Kidney epithelial cell (primary cell): Measurements from ENCODE around the gene BCAR3. TPM values are rescaled to one million over a fixed set of nuclear protein-coding genes. Genes with fewer than 3 reads are reported as not detected.

Source experiments
- DNase-seq: peaks from one replicate; pipeline ENCODE4 v3.0.0-alpha.2; 2010; ENCODE audit warnings: low read depth
- H3K27me3 ChIP-seq: 2 replicates; pipeline ENCODE4 v1.6.0; 2011; ENCODE audit warnings: low read length; ENCODE audit not compliant: control insufficient read depth, insufficient read depth
- H3K36me3 ChIP-seq: 2 replicates; pipeline ENCODE4 v1.5.1; 2011; ENCODE audit warnings: low read length; ENCODE audit not compliant: control insufficient read depth, insufficient read depth
- H3K4me3 ChIP-seq: 2 replicates; pipeline ENCODE4 v1.5.1; 2011; ENCODE audit warnings: low read depth, mild to moderate bottlenecking, control low read depth, low read length
- total RNA-seq: library from RNA; depleted of rRNA; stranded (reverse); fragments of >200 nt; gene quantifications from 2 replicates; pipeline ENCODE4 v1.2.3, GENCODE V29; 2015
- TF ChIP-seq, protein P1 (sequence below): IDR thresholded peaks from 2 replicates; pipeline ENCODE4 v1.5.1; 2011; ENCODE audit warnings: mild to moderate bottlenecking, moderate library complexity, low read length, control low read depth, inconsistent platforms; ENCODE audit not compliant: insufficient read depth, poor library complexity, severe bottlenecking

Gene BCAR3
- total RNA-seq, 1 donor from 2014 or later: 93.3 TPM

DNA sequence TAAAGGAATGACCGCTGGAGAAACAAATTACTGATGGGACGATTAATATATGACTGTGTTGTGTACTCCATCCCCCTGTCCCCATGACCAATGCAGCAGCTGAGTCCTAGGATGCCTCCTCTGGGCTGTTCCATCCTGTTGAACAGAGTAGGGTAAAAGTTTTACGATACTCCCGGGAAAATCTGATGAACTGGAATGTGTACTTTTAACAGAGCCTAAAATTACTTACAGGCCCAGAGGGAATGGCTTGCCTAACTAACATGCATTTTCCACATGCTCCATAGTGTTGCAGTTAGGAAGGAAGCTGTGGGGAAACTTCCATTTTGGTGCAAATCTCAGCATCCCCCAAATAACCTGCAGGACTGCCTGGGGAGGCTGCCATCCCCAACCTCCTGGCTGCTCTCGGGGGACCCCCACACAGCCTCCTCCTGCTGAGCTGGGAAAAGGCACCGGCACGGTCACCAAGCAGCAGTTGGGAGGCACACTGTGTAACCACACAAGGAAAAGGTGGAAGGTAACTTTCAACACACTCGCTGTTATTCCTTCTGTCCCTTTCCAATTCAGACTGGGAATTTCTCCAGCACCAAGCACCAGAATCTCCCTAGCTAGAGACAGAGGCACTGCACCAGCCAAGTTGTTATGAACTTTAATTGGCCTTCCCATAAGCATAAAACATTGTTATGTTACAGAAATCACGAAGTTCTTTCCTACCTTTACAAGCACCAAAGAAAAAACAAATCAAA, 97.2 kb downstream of the BCAR3 start:
- Histone ChIP-seq H3K4me3 (no peak overlapping the region), H3K27me3 (no peaks in the 10 kb centered on the region), H3K36me3 (peaks cover 5% of the 10 kb centered on the region)
- DNase-seq: no peak
- TF ChIP-seq, protein P1, sequence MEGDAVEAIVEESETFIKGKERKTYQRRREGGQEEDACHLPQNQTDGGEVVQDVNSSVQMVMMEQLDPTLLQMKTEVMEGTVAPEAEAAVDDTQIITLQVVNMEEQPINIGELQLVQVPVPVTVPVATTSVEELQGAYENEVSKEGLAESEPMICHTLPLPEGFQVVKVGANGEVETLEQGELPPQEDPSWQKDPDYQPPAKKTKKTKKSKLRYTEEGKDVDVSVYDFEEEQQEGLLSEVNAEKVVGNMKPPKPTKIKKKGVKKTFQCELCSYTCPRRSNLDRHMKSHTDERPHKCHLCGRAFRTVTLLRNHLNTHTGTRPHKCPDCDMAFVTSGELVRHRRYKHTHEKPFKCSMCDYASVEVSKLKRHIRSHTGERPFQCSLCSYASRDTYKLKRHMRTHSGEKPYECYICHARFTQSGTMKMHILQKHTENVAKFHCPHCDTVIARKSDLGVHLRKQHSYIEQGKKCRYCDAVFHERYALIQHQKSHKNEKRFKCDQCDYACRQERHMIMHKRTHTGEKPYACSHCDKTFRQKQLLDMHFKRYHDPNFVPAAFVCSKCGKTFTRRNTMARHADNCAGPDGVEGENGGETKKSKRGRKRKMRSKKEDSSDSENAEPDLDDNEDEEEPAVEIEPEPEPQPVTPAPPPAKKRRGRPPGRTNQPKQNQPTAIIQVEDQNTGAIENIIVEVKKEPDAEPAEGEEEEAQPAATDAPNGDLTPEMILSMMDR: no peak

DNA sequence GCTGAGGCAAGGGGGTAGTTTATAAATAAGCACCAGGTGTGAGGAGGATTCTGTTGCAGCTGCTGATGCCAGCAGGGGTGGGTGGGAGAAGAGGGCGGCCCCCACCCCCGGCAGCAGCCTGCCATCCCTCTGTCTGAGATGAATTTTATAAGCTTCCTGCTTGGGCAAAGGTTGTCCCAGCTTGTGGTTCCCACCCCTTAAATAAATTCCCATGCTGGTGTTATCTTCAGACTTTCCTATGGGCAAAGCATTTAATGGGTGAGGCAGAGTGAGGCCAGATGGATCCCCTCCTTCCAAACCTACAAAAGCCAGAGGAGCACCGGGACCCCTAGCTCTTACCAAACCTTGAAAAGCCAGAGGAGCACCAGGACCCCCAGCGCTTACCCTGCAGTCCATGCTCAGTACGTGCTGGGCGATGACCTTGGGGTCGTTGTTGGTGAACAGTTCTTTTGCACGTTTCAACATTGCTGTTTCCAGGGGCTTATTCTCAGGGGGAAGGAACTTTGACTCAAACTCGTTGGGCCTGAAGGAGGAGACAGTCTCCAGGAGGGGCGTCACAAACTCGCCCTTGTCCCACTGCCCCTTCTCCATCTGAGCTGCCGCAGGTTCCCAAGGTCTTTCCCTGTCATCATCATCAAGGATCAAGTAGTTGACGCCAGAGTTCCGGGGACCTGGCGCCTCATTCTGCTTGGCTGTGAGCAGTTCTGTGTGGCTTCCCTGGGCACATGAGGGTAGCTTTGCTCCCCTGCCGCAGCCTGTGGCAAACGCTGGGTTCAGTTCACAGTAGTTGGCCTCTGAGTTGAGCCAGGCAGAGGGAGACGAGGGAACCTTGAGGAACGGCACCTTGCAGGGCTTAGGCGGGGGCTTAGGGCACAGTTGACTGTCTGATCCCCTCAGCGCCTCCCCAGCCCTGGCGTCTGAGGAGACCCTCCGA, 99.5 kb downstream of the BCAR3 start:
- no peaks in the 10 kb centered on the region for H3K27me3 ChIP-seq
- H3K36me3 ChIP-seq: peaks cover 5% of the 10 kb centered on the region
- no peak overlapping the region for H3K4me3 ChIP-seq
- no peak for DNase-seq
- TF ChIP-seq, protein P1: no peak

DNA sequence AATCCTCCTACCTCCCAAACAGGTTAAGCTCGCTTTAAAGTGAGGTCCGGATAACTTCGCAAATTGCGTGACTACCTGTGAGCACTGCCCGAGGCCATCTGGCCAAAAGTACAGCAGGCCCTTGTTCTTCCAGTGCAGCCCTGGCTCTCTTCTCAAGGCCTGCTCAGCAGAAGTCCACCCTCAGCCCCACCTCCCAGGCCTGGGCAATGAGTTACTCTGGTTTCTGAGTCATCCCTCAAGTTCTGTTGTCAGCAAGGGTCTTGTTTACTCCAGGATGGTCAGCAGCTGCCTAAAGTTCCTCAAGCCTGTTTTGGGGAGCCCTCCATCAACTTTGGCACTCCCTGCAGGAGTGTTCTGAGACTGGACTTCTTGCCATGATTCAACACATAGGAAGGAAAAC, 101.7 kb downstream of the BCAR3 start:
- Histone ChIP-seq H3K4me3 (no peak overlapping the region), H3K36me3 (peaks cover 5% of the 10 kb centered on the region), H3K27me3 (no peaks in the 10 kb centered on the region)
- TF ChIP-seq, protein P1: no peak
- no peak for DNase-seq

DNA sequence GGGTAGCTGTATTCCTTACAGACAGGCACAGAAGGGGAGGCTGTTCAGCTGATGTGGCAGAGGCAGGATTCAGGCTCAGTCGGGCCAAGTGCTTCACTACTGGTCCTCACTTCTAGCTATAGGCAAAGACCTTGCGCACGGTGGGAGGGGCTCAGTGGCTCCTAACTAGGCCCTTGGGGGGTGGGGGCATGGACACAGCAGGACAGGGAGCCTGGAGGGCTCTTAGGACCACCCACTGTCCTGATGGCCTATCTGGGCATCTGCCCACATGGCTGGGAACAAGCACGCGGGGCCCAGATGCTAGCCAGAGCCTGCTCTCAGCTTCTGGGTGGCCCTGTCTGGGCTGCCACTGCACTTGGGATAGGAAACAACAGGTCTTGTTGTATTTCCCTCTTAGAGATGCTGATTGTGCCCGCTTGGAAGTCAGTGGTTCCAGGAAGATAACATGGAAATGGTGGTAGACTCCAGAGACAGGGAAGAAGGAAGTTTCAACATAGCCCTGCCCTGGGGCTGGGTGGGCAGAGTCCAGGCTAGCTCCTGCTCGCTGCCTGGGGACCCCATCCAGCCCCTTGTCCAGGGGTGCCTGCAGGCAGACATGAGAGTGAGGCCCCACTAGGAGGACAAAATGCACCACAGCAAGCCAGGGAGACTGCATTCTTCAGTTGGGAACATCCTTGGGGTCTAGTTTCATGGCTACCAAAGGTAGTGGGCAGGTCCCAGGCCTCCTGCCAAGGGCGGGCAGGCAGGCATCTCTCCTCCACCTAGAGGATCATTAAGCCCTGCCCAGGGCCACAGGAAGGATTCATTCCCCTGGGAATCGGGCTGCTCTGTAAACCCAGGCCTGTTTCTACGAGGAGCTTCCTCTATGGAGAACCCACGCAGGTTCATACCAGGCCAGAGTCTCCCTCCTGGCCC, 102.5 kb downstream of the BCAR3 start:
- Histone ChIP-seq H3K27me3 (no peaks in the 10 kb centered on the region), H3K4me3 (no peak overlapping the region), H3K36me3 (peaks cover 5% of the 10 kb centered on the region)
- TF ChIP-seq, protein P1: no peak
- no peak for DNase-seq

DNA sequence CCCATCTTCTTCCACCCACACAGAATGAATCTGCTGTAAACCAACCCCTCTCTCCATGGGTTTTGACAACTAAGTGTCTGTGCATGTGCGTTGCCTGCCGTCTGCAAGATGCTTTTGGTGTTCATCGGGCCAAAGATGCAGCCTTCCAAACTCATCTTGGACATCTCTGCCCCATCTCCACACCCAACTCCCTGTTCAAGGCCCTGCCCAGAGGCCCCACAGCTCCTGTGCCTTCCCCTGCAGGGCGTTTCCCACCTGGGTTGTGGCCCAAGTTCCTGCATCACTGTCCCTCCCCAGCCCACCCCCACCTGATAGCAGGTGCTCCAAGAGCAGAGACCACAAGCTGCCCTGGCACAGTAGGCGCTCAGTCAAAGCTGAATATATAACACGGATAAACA, 103.2 kb downstream of the BCAR3 start:
- Histone ChIP-seq H3K36me3 (peaks cover 5% of the 10 kb centered on the region), H3K4me3 (no peak overlapping the region), H3K27me3 (no peaks in the 10 kb centered on the region)
- DNase-seq: no peak
- TF ChIP-seq, protein P1: no peak
